GM21526 (cell line): Measurements from ENCODE around the gene ALX3.

Experiments used
- ATAC-seq: cut with Tn5 transposase; IDR thresholded peaks from one replicate; pipeline ENCODE4 v1.9.1; 2021; ENCODE audit warnings: moderate library complexity; ENCODE audit not compliant: unreplicated experiment, low FRiP score

ALX3 gene

DNA sequence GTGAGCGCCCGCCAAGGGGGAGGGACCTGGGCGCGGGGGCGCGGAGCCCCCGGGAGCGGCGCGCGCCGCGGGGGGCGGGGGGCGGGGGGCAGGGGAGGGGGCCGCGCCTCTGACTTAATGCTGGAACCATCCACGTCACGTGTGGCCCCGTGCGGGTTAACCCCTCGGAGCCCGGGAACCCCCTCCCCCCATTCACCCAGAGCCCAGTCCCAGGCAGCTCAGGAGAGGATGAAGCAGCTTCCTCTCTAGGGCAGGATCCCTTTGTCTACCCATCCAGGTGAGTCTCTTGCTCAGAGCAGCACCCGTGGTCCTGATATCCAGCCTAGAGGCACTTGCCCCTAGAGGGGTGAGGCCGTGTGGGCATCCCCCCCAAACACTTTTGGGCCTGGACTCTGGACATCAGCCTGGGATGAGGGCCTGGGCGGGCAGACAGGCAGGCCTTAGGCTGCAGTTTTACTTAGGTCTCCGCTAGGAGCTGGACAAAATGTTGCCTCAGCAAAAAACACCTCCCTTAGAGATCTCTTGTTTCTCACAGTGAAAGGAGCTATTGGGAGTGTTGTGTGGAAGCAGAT is at the start of gene ALX3:
Gene ALX3, minus strand, starts transcription at position 2 of the 572 bp plus-strand sequence. CDS start 60 bp downstream, outside the sequence.
- no peak for ATAC-seq

DNA sequence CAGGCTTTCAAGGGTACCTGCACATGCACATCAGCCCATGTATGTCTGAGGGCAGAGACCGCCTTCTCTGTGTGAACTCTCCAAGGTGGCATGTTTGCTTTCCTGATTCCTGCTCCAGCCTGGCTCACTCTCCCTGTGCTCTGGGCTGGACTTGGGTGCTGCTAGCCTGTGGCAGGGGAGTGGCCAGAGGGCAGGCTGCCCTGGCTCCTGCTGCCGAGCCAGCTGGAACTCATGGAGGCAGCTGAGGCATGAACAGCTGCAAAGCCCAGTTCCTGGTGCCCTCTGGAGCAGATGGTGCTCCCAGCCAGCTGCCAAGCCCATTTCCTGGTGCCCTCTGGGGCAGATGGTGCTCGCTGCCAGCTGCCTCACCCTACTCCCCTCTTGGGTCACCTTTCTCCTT is 49.4 kb upstream of the ALX3 start:
- ATAC-seq: no peak

DNA sequence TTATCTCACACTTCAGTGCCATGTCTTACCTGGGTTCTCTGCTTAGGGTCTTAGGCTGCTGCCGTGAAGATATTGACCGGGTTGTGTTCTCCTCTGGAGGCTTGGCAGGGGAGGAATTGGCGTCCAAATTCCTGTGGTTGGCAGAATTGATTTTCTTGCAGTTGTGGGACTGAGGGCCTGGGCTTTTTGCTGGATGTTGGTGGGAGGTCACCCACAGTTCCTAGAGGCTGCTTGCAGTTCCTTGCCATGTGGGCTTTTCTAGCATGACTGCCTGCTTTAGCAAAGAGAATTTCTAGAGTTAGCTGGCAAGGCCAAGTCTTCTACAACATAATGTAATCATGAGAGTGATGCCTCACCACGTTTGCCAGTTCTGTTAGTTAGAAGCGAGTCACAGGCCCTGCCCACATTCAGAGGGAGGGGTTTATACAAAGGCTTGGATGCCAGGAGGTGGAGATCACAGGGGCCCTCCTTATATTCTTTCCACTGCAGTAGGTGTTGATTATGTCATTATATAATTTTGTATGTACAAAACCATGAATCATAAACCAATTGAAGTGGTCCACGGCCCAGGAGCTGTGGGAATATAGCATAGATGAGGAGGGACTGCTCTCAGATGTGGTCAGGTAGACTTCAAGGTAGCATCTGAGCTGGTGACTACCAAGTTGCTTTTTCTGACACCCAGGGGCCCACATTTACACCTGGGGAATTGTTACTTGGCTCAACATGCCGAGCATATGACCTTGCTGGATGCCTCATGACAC is 48.3 kb upstream of the ALX3 start:
- ATAC-seq: no peak

GRCh38 chr1:110114784-110115183 is 44.3 kb upstream of the ALX3 start:
- no peak for ATAC-seq

- ATAC-seq: no peak
These were observed 43.7 kb upstream of the ALX3 start for GRCh38 chr1:110114173-110114572.

DNA sequence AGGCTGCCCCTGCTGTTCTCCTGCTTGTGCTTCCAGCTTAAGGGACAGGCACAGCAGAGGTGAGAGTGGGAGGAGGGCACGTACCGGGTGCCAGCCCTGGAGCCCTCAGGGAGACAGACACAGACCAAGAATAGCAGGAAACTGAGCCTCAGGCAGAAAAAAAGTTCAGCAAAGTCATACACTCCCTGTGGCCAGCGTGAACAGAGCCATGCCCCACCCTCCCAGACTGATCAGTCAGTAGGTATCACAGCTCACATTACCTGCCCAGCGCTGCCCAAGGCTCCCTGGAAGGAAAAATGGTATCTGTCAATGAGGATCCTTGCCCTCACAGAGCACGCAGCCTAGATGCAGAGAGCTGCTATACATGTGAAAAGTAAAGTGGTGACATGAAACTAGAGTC is 43.1 kb upstream of the ALX3 start:
- no peak for ATAC-seq

GRCh38 chr1:110112656-110113055 is 42.2 kb upstream of the ALX3 start:
- ATAC-seq: no peak

DNA sequence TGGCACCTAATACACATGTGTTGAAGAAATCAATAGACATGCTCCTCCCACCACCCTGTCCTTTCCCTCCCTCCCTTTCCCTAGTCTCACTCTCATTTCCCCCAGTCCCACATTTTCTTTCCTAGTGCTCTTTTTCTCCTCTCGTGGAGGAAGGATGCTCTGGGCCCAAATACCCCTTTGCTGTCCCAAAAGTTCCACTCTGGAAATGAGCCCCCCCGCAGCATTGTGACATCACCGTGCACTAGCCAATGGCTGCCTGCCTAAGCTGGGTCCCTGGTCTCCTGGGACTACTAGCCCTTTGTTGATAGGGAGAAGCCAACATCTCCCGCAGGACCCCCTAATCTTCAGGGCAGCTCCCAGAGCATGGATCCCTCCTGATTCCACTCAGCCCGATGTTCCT is 41.7 kb upstream of the ALX3 start, which contains the start of gene UBL4B:
Gene UBL4B, plus strand, starts transcription at position 301 of the 400 bp plus-strand sequence. Its CDS starts 92 bp downstream, at position 393.
- ATAC-seq: no peak

- ATAC-seq: no peak
These were observed 40.6 kb upstream of the ALX3 start for GRCh38 chr1:110111081-110111480.

- ATAC-seq: no peak
These were observed 37.5 kb upstream of the ALX3 start for GRCh38 chr1:110107867-110108469.

- ATAC-seq: no peak
These were observed 35.8 kb upstream of the ALX3 start for GRCh38 chr1:110106013-110106941.

DNA sequence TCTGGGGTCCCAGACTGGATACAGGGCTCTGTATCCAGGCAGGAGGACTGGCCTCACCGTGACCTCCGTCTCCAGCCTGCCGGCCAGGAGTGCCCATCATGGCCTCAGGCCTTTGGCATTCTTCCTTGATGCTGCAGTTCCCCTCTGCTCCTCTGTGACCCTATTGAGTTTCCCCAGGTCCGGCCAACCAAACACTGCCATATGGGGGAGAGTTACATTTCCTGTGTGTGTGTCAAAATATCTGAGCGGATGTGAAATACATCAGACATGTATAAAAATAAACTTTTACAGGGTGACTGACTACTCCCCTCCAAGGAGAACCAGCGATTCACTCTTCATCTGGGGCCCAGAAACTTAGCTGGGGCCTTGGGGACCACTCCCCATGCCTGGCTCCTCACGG is 31.6 kb upstream of the ALX3 start:
- no peak for ATAC-seq

DNA sequence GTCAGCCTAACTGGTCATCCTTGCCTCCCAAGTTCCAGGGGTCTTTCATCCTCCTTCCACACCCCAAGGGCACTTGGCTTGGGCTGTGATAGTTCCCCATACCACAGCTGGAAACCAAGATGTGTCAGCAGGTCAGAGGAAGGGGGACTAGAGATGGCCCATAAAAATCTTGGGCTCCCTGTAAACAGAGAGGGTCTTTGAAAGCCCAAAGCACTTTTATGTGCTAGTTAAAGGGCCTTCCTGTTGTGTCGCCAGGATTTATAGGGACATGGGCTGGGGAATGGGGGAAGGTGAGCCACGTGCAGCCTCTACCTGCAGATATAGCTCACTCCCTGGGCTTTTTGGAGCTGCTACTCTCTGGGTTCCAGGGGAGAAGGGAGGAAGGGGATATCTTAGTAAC is 29.9 kb upstream of the ALX3 start:
- ATAC-seq: no peak

DNA sequence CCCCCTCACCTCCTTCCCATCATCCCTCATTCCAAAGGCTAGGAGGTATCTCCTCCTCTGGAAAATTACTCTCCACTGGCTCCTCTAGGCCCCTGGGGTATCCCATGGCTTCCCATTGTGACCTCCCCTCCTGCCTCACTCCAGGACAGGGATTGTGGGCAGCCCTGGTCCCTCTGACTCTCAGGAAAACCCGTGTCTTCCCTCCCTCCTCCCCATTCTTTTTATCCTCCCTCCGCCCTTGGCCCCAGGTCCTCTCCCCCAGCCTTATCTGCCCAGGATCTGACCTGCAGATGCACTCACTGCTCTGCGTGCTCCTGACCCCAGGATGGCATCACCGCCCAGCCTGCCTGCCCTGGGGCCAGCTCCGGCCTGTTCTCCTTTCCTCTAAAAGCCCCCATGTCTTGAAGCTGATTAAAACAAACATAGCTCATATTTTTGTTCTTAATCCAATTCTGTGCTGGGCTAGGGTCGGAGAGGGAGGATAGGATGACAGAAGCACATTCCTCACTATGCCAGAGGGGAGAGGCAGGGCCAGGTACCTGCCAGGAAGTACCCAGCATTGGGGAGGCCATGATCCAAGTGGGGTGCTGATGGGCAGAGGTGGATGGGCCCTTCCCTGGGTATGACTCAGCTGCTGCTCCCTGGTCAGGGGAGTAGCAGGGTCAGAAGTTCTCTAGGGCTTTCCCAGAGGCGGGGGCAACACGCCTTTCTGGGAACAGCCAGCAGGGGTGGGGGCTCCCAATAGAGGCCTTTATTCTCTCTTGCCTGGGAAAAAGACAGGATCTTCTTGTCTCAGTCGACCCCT is 28.0 kb upstream of the ALX3 start:
- ATAC-seq: no peak

- no peak for ATAC-seq
These were observed 27.2 kb upstream of the ALX3 start for GRCh38 chr1:110097507-110098221.

GRCh38 chr1:110094931-110095654 is 24.6 kb upstream of the ALX3 start:
- ATAC-seq: no peak

DNA sequence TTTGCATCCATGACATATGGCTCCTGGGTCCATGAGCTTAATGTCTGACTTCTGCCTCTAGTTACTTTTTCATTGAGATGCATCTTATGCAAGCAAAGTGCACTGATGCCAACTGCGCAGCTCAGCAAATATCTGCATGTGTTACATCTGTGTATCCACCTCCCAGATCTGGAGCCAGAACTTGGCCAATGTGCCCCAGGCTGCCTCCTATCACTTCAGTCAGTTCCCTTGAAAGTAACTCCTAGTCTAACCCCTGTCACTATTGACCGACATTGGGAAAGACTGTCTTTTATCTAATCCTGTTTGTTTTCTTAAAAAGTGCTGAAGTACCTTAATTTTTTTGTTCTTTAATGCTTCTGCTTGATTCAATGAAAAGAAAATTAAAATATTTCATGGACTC is 22.5 kb upstream of the ALX3 start:
- ATAC-seq: no peak

GRCh38 chr1:110091791-110092190 is 21.3 kb upstream of the ALX3 start:
- no peak for ATAC-seq

- ATAC-seq: no peak
These were observed 20.9 kb upstream of the ALX3 start for GRCh38 chr1:110091381-110091780.
